ENCODE data around the gene BRPF1. TPM values are rescaled to one million over a fixed set of nuclear protein-coding genes. Genes with fewer than 3 reads are reported as not detected.

Gene BRPF1
- total RNA-seq, 8 experiments from 2014 or later, result 9.7 to 22.7 (median 13.6) TPM

- in situ Hi-C loops (cut with MboI; ENCODE audit: low pct_unique_long_range_greater_than_20kb in 2 of 9, low sequenced_read_pairs in 9 of 9, unreplicated experiment in 9 of 9), result no loop called here
- peak; percentile 78 to 94 (median 91) for ATAC-seq (replicated peaks in 6 of 8)
Observed at GRCh38 chr3:9792405-9793160, 61.0 kb downstream of the BRPF1 start, which contains the start of the genes ARPC4 and TADA3. Gene ARPC4, plus strand, starts transcription at chr3:9793082. Its CDS starts 40 bp downstream, at chr3:9793122. Gene TADA3, minus strand, starts transcription at chr3:9792473. Its CDS starts 1,007 bp downstream, at chr3:9791466.

GRCh38 chr3:9793161-9793781 lies 61.7 kb downstream of the BRPF1 start:
- in situ Hi-C loops (cut with MboI; ENCODE audit: low pct_unique_long_range_greater_than_20kb in 2 of 9, low sequenced_read_pairs in 9 of 9, unreplicated experiment in 9 of 9), result no loop called here
- WGBS, 10 experiments, result 0 to 4% (median 0%) methylated on average over 1 to 7 of the region's 23 CpGs; no CpG with 5 or more reads in 3 of the 10 experiments
- peak overlapping the region; percentile 99 to 100 for H3K27ac ChIP-seq
- peak overlapping the region; percentile 57 to 92 (median 82) for H3K4me3 ChIP-seq
- peak; percentile 2 to 34 (median 6) for ATAC-seq (replicated peaks in 6 of 8)
- peaks cover 3 to 4% of the 10 kb centered on the region in 2 donors for H3K4me1 ChIP-seq (replicated peaks in 1 of 2)

More at GRCh38 chr3:9792405-9793160, 61.0 kb downstream of the BRPF1 start, which contains the start of the genes ARPC4 and TADA3:
- Histone ChIP-seq H3K4me3 (peak within 1 kb of the TSS; percentile 57 to 92 (median 82)), H3K27ac (peak within 1 kb of the TSS; percentile 99 to 100), H3K4me1 (replicated peaks in 1 of 2) (peaks cover 3 to 4% of the 10 kb centered on the region in 2 donors)
- 0 to 20% (median 0%) methylated on average over 1 to 24 of the region's 65 CpGs; no CpG with 5 or more reads in 5 of the 10 experiments for WGBS, 10 experiments

- ATAC-seq (replicated peaks in 6 of 8), result no peak
- H3K27ac ChIP-seq, result no peak overlapping the region
- in situ Hi-C loops (cut with MboI; ENCODE audit: low pct_unique_long_range_greater_than_20kb in 2 of 9, low sequenced_read_pairs in 9 of 9, unreplicated experiment in 9 of 9), result no loop called here
- peaks cover 3 to 4% of the 10 kb centered on the region in 2 donors for H3K4me1 ChIP-seq (replicated peaks in 1 of 2)
- H3K4me3 ChIP-seq, result no peak overlapping the region
- WGBS, 10 experiments, result 82 to 100% (median 94%) methylated on average over 1 to 10 of the region's 11 CpGs; no CpG with 5 or more reads in 2 of the 10 experiments
Observed at GRCh38 chr3:9794400-9794799, 62.9 kb downstream of the BRPF1 start.

GRCh38 chr3:9795207-9795606 lies 63.7 kb downstream of the BRPF1 start:
- Histone ChIP-seq H3K4me1 (replicated peaks in 1 of 2) (peaks cover 3 to 4% of the 10 kb centered on the region in 2 donors), H3K27ac (no peak overlapping the region), H3K4me3 (no peak overlapping the region)
- no peak for ATAC-seq (replicated peaks in 6 of 8)
- in situ Hi-C loops (cut with MboI; ENCODE audit: low pct_unique_long_range_greater_than_20kb in 2 of 9, low sequenced_read_pairs in 9 of 9, unreplicated experiment in 9 of 9), result no loop called here
- 90 to 100% (median 100%) methylated on average over 1 to 5 of the region's 5 CpGs; no CpG with 5 or more reads in 3 of the 10 experiments for WGBS, 10 experiments

- in situ Hi-C loops (cut with MboI; ENCODE audit: low pct_unique_long_range_greater_than_20kb in 2 of 9, low sequenced_read_pairs in 9 of 9, unreplicated experiment in 9 of 9), result no loop called here
- no peak for ATAC-seq (replicated peaks in 6 of 8)
- 89 to 100% (median 99%) methylated on average over 1 to 8 of the region's 12 CpGs for WGBS, 10 experiments
- Histone ChIP-seq H3K27ac (no peak overlapping the region), H3K4me1 (replicated peaks in 1 of 2) (peaks cover 3 to 4% of the 10 kb centered on the region in 2 donors), H3K4me3 (no peak overlapping the region)
Observed at GRCh38 chr3:9797196-9797945, 65.8 kb downstream of the BRPF1 start.

Other genes starting within 250 kb of the BRPF1 start
- 10 to 100 TPM in 3 of 8 experiments, 1 to 10 TPM in 2, under 1 TPM in 3; 0.25 to 15.1 (median 8.3) TPM for gene LHFPL4, start 177.9 kb upstream of the BRPF1 start, total RNA-seq
- gene MTMR14, start 82.2 kb upstream of the BRPF1 start, total RNA-seq, result 10 to 100 TPM; 12.4 to 26.9 (median 18.5) TPM
- 1 to 10 TPM in 1 of 8 experiments, under 1 TPM in 5, not detected in 2; 0.14 to 1.4 (median 0.36) TPM for gene CPNE9, start 27.9 kb upstream of the BRPF1 start, total RNA-seq
- gene OGG1, start 18.2 kb downstream of the BRPF1 start, total RNA-seq, result 10 to 100 TPM; 11.9 to 28.1 (median 22.4) TPM
- gene CAMK1, start 38.2 kb downstream of the BRPF1 start, total RNA-seq, result 10 to 100 TPM in 1 of 8 experiments, 1 to 10 TPM in 7; 1.2 to 19.0 (median 5.1) TPM
- 10 to 100 TPM; 23.0 to 56.2 (median 40.7) TPM for gene TADA3, start 60.7 kb downstream of the BRPF1 start, total RNA-seq
- 100 to 1,000 TPM in 5 of 8 experiments, 10 to 100 TPM in 3; 75.0 to 158 (median 120) TPM for gene ARPC4, start 61.3 kb downstream of the BRPF1 start, total RNA-seq
- gene TTLL3, start 78.5 kb downstream of the BRPF1 start, total RNA-seq, result 10 to 100 TPM in 6 of 8 experiments, 1 to 10 TPM in 2; 8.4 to 41.3 (median 14.0) TPM
- 10 to 100 TPM; 23.5 to 44.9 (median 29.5) TPM for gene RPUSD3, start 112.3 kb downstream of the BRPF1 start, total RNA-seq
- gene CIDEC, start 148.5 kb downstream of the BRPF1 start, total RNA-seq, result under 1 TPM in 1 of 8 experiments, not detected in 7; 0.43 TPM
- 10 to 100 TPM; 14.2 to 31.7 (median 25.2) TPM for gene JAGN1, start 158.9 kb downstream of the BRPF1 start, total RNA-seq
- gene IL17RE, start 171.1 kb downstream of the BRPF1 start, total RNA-seq, result 1 to 10 TPM in 2 of 8 experiments, under 1 TPM in 6; 0.23 to 1.8 (median 0.45) TPM
- 10 to 100 TPM in 4 of 8 experiments, 1 to 10 TPM in 4; 2.7 to 50.7 (median 10.6) TPM for gene IL17RC, start 185.4 kb downstream of the BRPF1 start, total RNA-seq
- gene CRELD1, start 202.1 kb downstream of the BRPF1 start, total RNA-seq, result 10 to 100 TPM; 14.1 to 55.7 (median 34.1) TPM
- gene PRRT3, start 220.7 kb downstream of the BRPF1 start, total RNA-seq, result 1 to 10 TPM; 1.2 to 4.3 (median 3.4) TPM